ENCODE data around the gene UHRF1. TPM values are rescaled to one million over a fixed set of nuclear protein-coding genes. Genes with fewer than 3 reads are reported as not detected.

Gene UHRF1
- total and polyA plus RNA-seq, 4 donors, result 0.06 to 57.4 (median 0.73) TPM

DNA sequence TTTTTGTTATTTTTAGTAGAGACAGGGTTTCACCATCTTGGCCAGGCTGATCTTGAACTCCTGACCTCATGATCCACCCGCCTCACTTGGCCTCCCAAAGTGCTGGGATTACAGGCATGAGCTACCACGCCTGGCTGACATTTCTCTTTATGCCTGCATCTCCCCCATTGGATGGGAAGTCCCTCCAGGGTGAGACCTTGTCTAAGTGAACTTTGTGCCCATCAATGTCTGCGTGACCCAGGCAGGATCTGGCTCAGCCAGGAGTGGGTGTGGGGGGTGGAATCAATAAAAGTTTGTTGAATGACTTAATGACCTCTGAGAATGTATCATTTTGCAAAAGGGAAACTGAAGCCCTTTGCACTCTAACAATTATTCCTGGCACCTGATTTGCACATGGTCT is 4.8 kb upstream of the UHRF1 start:
- Histone ChIP-seq H3K27me3 (ENCODE audit: control insufficient read depth in 4 of 4, insufficient read depth in 4 of 4, low read length in 3 of 4) (no peaks in the 10 kb centered on the region), H3K36me3 (ENCODE audit: control insufficient read depth in 4 of 4, insufficient read depth in 3 of 4, low read depth in 1 of 4, low read length in 3 of 4) (no peaks in the 10 kb centered on the region), H3K4me1 (ENCODE audit: control insufficient read depth in 4 of 4, insufficient read depth in 4 of 4, low read length in 3 of 4) (peaks cover 3 to 7% (median 4%) of the 10 kb centered on the region in 4 donors), H3K9me3 (ENCODE audit: control insufficient read depth in 4 of 4, low read length in 3 of 4) (no peaks in the 10 kb centered on the region), H3K4me3 (ENCODE audit: low read depth in 1 of 3, low read length in 3 of 3) (no peak overlapping the region), H3K9ac (ENCODE audit: low read depth in 1 of 2, low read length in 2 of 2) (no peak overlapping the region), H3K27ac (ENCODE audit: low read depth in 1 of 2, low read length in 2 of 2) (no peak overlapping the region)
- TF ChIP-seq RXRA (IDR thresholded peaks at IDR 0.05) (peak in 1 of 2 donors; percentile 47), GABPA (IDR thresholded peaks at IDR 0.05 in 1 of 2, conservative IDR thresholded peaks at IDR 0.05 in 1 of 2) (no peak), FOXA1 (IDR thresholded peaks at IDR 0.05) (no peak), HNF4G (IDR thresholded peaks at IDR 0.05) (no peak), FOXA2 (IDR thresholded peaks at IDR 0.05) (no peak), YY1 (IDR thresholded peaks at IDR 0.05) (no peak), TAF1 (conservative IDR thresholded peaks at IDR 0.05) (no peak), HNF4A (conservative IDR thresholded peaks at IDR 0.05) (peak; percentile 29 to 56), NR2F2 (IDR thresholded peaks at IDR 0.05) (no peak)
- TF ChIP-seq, protein P1, sequence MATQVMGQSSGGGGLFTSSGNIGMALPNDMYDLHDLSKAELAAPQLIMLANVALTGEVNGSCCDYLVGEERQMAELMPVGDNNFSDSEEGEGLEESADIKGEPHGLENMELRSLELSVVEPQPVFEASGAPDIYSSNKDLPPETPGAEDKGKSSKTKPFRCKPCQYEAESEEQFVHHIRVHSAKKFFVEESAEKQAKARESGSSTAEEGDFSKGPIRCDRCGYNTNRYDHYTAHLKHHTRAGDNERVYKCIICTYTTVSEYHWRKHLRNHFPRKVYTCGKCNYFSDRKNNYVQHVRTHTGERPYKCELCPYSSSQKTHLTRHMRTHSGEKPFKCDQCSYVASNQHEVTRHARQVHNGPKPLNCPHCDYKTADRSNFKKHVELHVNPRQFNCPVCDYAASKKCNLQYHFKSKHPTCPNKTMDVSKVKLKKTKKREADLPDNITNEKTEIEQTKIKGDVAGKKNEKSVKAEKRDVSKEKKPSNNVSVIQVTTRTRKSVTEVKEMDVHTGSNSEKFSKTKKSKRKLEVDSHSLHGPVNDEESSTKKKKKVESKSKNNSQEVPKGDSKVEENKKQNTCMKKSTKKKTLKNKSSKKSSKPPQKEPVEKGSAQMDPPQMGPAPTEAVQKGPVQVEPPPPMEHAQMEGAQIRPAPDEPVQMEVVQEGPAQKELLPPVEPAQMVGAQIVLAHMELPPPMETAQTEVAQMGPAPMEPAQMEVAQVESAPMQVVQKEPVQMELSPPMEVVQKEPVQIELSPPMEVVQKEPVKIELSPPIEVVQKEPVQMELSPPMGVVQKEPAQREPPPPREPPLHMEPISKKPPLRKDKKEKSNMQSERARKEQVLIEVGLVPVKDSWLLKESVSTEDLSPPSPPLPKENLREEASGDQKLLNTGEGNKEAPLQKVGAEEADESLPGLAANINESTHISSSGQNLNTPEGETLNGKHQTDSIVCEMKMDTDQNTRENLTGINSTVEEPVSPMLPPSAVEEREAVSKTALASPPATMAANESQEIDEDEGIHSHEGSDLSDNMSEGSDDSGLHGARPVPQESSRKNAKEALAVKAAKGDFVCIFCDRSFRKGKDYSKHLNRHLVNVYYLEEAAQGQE (IDR thresholded peaks at IDR 0.05), result no peak
- TF ChIP-seq, protein P2, sequence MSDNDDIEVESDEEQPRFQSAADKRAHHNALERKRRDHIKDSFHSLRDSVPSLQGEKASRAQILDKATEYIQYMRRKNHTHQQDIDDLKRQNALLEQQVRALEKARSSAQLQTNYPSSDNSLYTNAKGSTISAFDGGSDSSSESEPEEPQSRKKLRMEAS (IDR thresholded peaks at IDR 0.05), result no peak
- WGBS, result 33% methylated on average over 3 of the region's 3 CpGs
- no peak for DNase-seq (ENCODE audit: low spot score)

DNA sequence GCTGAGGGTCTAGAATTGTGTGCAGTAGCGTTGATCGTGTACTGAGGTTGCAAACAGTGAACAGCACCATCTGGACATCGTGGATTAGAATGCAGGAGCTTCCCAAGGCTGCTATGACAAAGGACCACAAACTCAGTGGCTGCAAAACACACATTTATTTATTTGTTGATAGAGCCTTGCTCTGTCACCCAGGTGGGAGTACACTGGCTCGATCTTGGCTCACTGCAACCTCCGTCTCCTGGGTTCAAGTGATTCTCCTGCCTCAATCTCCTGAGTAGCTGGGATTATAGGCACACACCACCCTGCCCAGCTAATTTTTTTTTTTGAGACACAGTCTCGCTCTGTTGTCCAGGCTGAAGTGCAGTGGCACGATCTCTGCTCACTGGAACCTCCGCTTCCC is 2.3 kb upstream of the UHRF1 start:
- no peak for DNase-seq (ENCODE audit: low spot score)
- Histone ChIP-seq H3K27me3 (ENCODE audit: control insufficient read depth in 4 of 4, insufficient read depth in 4 of 4, low read length in 3 of 4) (no peaks in the 10 kb centered on the region), H3K4me3 (ENCODE audit: low read depth in 1 of 3, low read length in 3 of 3) (no peak overlapping the region), H3K27ac (ENCODE audit: low read depth in 1 of 2, low read length in 2 of 2) (no peak overlapping the region), H3K9me3 (ENCODE audit: control insufficient read depth in 4 of 4, low read length in 3 of 4) (no peaks in the 10 kb centered on the region), H3K9ac (ENCODE audit: low read depth in 1 of 2, low read length in 2 of 2) (no peak overlapping the region), H3K36me3 (ENCODE audit: control insufficient read depth in 4 of 4, insufficient read depth in 3 of 4, low read depth in 1 of 4, low read length in 3 of 4) (no peaks in the 10 kb centered on the region), H3K4me1 (ENCODE audit: control insufficient read depth in 4 of 4, insufficient read depth in 4 of 4, low read length in 3 of 4) (peaks cover 6 to 24% (median 13%) of the 10 kb centered on the region in 4 donors)
- 88% methylated on average over 8 of the region's 8 CpGs for WGBS
- TF ChIP-seq YY1 (IDR thresholded peaks at IDR 0.05) (no peak), HNF4G (IDR thresholded peaks at IDR 0.05) (no peak), SP1 (IDR thresholded peaks at IDR 0.05) (no peak), FOXA2 (IDR thresholded peaks at IDR 0.05) (no peak), NR2F2 (IDR thresholded peaks at IDR 0.05) (no peak), HNF4A (conservative IDR thresholded peaks at IDR 0.05) (no peak), EGR1 (IDR thresholded peaks at IDR 0.05; ENCODE audit: low read depth in 2 of 2) (no peak)
- TF ChIP-seq, protein P3, sequence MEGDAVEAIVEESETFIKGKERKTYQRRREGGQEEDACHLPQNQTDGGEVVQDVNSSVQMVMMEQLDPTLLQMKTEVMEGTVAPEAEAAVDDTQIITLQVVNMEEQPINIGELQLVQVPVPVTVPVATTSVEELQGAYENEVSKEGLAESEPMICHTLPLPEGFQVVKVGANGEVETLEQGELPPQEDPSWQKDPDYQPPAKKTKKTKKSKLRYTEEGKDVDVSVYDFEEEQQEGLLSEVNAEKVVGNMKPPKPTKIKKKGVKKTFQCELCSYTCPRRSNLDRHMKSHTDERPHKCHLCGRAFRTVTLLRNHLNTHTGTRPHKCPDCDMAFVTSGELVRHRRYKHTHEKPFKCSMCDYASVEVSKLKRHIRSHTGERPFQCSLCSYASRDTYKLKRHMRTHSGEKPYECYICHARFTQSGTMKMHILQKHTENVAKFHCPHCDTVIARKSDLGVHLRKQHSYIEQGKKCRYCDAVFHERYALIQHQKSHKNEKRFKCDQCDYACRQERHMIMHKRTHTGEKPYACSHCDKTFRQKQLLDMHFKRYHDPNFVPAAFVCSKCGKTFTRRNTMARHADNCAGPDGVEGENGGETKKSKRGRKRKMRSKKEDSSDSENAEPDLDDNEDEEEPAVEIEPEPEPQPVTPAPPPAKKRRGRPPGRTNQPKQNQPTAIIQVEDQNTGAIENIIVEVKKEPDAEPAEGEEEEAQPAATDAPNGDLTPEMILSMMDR (IDR thresholded peaks at IDR 0.05; ENCODE audit: low read depth, low read length, missing input control), result no peak
- TF ChIP-seq, protein P2 (IDR thresholded peaks at IDR 0.05), result no peak
